ENCODE measurements around the gene NPC2. TPM values are rescaled to one million over a fixed set of nuclear protein-coding genes. Genes with fewer than 3 reads are reported as not detected.
"Not testable (repeated sequence)": the region's sequence is repeated elsewhere in the genome, so short reads cannot be mapped to it uniquely, and the experiment has no call there.

NPC2 gene
- 10 to 100 TPM; 39.5 to 42.1 TPM for total RNA-seq

- DNase-seq = no peak
- peaks cover 21% of the 10 kb centered on the region for H3K4me1 Mint-ChIP-seq
- no peaks in the 10 kb centered on the region for H3K9me3 Mint-ChIP-seq
- ATAC-seq (ENCODE audit: low read depth) = no peak
- H3K36me3 Mint-ChIP-seq = peaks cover 2% of the 10 kb centered on the region
- POLR2A ChIA-PET = interaction anchor here (0.6 to 1.0 kb wide), 4 partner anchors 25 to 706 kb away, joined by 3 to 4 read pairs (median 4); partner anchors contain the start of genes AREL1 and FCF1
- peak within 1 kb of the TSS; percentile 89 for H3K27ac Mint-ChIP-seq
- no peaks in the 10 kb centered on the region for H3K27me3 Mint-ChIP-seq
- H3K4me3 Mint-ChIP-seq = peak within 1 kb of the TSS; percentile 89
These were observed at the start of gene NPC2 for GRCh38 chr14:74492776-74493342. Gene NPC2, minus strand, starts transcription at chr14:74493305. Its CDS starts 31 bp downstream, at chr14:74493274.

GRCh38 chr14:74542056-74542685 is 49.1 kb upstream of the NPC2 start:
- H3K4me3 Mint-ChIP-seq = no peak overlapping the region
- POLR2A ChIA-PET = no interaction called here
- H3K9me3 Mint-ChIP-seq = no peaks in the 10 kb centered on the region
- no peak overlapping the region for H3K27ac Mint-ChIP-seq
- H3K4me1 Mint-ChIP-seq = no peaks in the 10 kb centered on the region
- H3K36me3 Mint-ChIP-seq = no peaks in the 10 kb centered on the region
- no peak for DNase-seq
- H3K27me3 Mint-ChIP-seq = peaks cover 7% of the 10 kb centered on the region
- no peak for ATAC-seq (ENCODE audit: low read depth)

- Mint-ChIP-seq H3K27ac (no peak overlapping the region), H3K27me3 (peaks cover 10% of the 10 kb centered on the region), H3K9me3 (no peaks in the 10 kb centered on the region), H3K36me3 (no peaks in the 10 kb centered on the region), H3K4me3 (no peak overlapping the region), H3K4me1 (no peaks in the 10 kb centered on the region)
- DNase-seq = no peak
- POLR2A ChIA-PET = no interaction called here
- ATAC-seq (ENCODE audit: low read depth) = no peak
These were observed 48.1 kb upstream of the NPC2 start for GRCh38 chr14:74541225-74541624.

GRCh38 chr14:74539503-74539902 is 46.4 kb upstream of the NPC2 start:
- ATAC-seq (ENCODE audit: low read depth) = no peak
- no peaks in the 10 kb centered on the region for H3K9me3 Mint-ChIP-seq
- no peaks in the 10 kb centered on the region for H3K36me3 Mint-ChIP-seq
- H3K4me1 Mint-ChIP-seq = no peaks in the 10 kb centered on the region
- no peak for DNase-seq
- H3K27ac Mint-ChIP-seq = no peak overlapping the region
- H3K27me3 Mint-ChIP-seq = peaks cover 12% of the 10 kb centered on the region
- POLR2A ChIA-PET = no interaction called here
- H3K4me3 Mint-ChIP-seq = no peak overlapping the region

GRCh38 chr14:74538411-74539391 is 45.6 kb upstream of the NPC2 start:
- Mint-ChIP-seq H3K9me3 (no peaks in the 10 kb centered on the region), H3K27ac (no peak overlapping the region), H3K27me3 (peaks cover 14% of the 10 kb centered on the region), H3K36me3 (no peaks in the 10 kb centered on the region), H3K4me3 (no peak overlapping the region), H3K4me1 (no peaks in the 10 kb centered on the region)
- ATAC-seq (ENCODE audit: low read depth) (no peak), DNase-seq (no peak)
- POLR2A ChIA-PET = no interaction called here

GRCh38 chr14:74536336-74536735 is 43.2 kb upstream of the NPC2 start:
- DNase-seq; H3K27ac Mint-ChIP-seq; POLR2A ChIA-PET; H3K9me3 Mint-ChIP-seq; H3K4me1 Mint-ChIP-seq; ATAC-seq (ENCODE audit: low read depth); H3K4me3 Mint-ChIP-seq; H3K36me3 Mint-ChIP-seq: not testable (repeated sequence)
- peaks cover 11% of the 10 kb centered on the region for H3K27me3 Mint-ChIP-seq

GRCh38 chr14:74535756-74536325 is 42.7 kb upstream of the NPC2 start:
- no peaks in the 10 kb centered on the region for H3K36me3 Mint-ChIP-seq
- peaks cover 11% of the 10 kb centered on the region for H3K27me3 Mint-ChIP-seq

GRCh38 chr14:74533576-74533975 is 40.5 kb upstream of the NPC2 start:
- H3K27ac Mint-ChIP-seq = no peak overlapping the region
- ATAC-seq (ENCODE audit: low read depth) = no peak
- no peak for DNase-seq

More at GRCh38 chr14:74535756-74536325, 42.7 kb upstream of the NPC2 start:
- Mint-ChIP-seq H3K4me3 (no peak overlapping the region), H3K9me3 (no peaks in the 10 kb centered on the region), H3K27ac (no peak overlapping the region), H3K4me1 (peaks cover 5% of the 10 kb centered on the region)
- DNase-seq = no peak
- no peak for ATAC-seq (ENCODE audit: low read depth)
- POLR2A ChIA-PET = interaction anchor here (0.6 kb wide), 1 partner anchor 216 kb away, joined by 4 read pairs; no protein-coding TSS in a partner anchor

GRCh38 chr14:74532246-74532645 is 39.1 kb upstream of the NPC2 start:
- POLR2A ChIA-PET = no interaction called here
- H3K27ac Mint-ChIP-seq = no peak overlapping the region
- ATAC-seq (ENCODE audit: low read depth) (no peak), DNase-seq (no peak)
- H3K9me3 Mint-ChIP-seq = no peaks in the 10 kb centered on the region
- peaks cover 7% of the 10 kb centered on the region for H3K27me3 Mint-ChIP-seq
- H3K4me1 Mint-ChIP-seq = peaks cover 5% of the 10 kb centered on the region
- no peaks in the 10 kb centered on the region for H3K36me3 Mint-ChIP-seq
- no peak overlapping the region for H3K4me3 Mint-ChIP-seq

More at GRCh38 chr14:74533576-74533975, 40.5 kb upstream of the NPC2 start:
- peaks cover 5% of the 10 kb centered on the region for H3K4me1 Mint-ChIP-seq
- H3K27me3 Mint-ChIP-seq = peaks cover 7% of the 10 kb centered on the region
- H3K4me3 Mint-ChIP-seq = no peak overlapping the region
- no peaks in the 10 kb centered on the region for H3K36me3 Mint-ChIP-seq
- no peaks in the 10 kb centered on the region for H3K9me3 Mint-ChIP-seq
- POLR2A ChIA-PET = no interaction called here

GRCh38 chr14:74531467-74531866 is 38.4 kb upstream of the NPC2 start:
- DNase-seq (no peak), ATAC-seq (ENCODE audit: low read depth) (no peak)
- H3K4me3 Mint-ChIP-seq = no peak overlapping the region
- no peaks in the 10 kb centered on the region for H3K9me3 Mint-ChIP-seq
- POLR2A ChIA-PET = interaction anchor here (0.6 kb wide), 1 partner anchor 139 kb away, joined by 3 read pairs; no protein-coding TSS in a partner anchor
- peaks cover 5% of the 10 kb centered on the region for H3K4me1 Mint-ChIP-seq
- H3K27ac Mint-ChIP-seq = no peak overlapping the region
- peaks cover 4% of the 10 kb centered on the region for H3K27me3 Mint-ChIP-seq
- H3K36me3 Mint-ChIP-seq = no peaks in the 10 kb centered on the region

GRCh38 chr14:74531006-74531405 is 37.9 kb upstream of the NPC2 start:
- ATAC-seq (ENCODE audit: low read depth) (no peak), DNase-seq (no peak)
- Mint-ChIP-seq H3K9me3 (no peaks in the 10 kb centered on the region), H3K4me3 (no peak overlapping the region), H3K36me3 (no peaks in the 10 kb centered on the region), H3K4me1 (peaks cover 5% of the 10 kb centered on the region), H3K27ac (no peak overlapping the region), H3K27me3 (peaks cover 4% of the 10 kb centered on the region)
- POLR2A ChIA-PET = no interaction called here

- POLR2A ChIA-PET = no interaction called here
- Mint-ChIP-seq H3K27me3 (peaks cover 8% of the 10 kb centered on the region), H3K27ac (no peak overlapping the region), H3K36me3 (no peaks in the 10 kb centered on the region), H3K9me3 (no peaks in the 10 kb centered on the region), H3K4me3 (no peak overlapping the region), H3K4me1 (peaks cover 5% of the 10 kb centered on the region)
- no peak for ATAC-seq (ENCODE audit: low read depth)
- no peak for DNase-seq
These were observed 35.8 kb upstream of the NPC2 start for GRCh38 chr14:74528886-74529285.

GRCh38 chr14:74528406-74528805 is 35.3 kb upstream of the NPC2 start:
- DNase-seq = no peak
- no peak overlapping the region for H3K27ac Mint-ChIP-seq
- no peaks in the 10 kb centered on the region for H3K9me3 Mint-ChIP-seq
- H3K27me3 Mint-ChIP-seq = peaks cover 8% of the 10 kb centered on the region
- ATAC-seq (ENCODE audit: low read depth) = no peak
- no peaks in the 10 kb centered on the region for H3K36me3 Mint-ChIP-seq
- H3K4me1 Mint-ChIP-seq = peaks cover 4% of the 10 kb centered on the region
- POLR2A ChIA-PET = no interaction called here
- no peak overlapping the region for H3K4me3 Mint-ChIP-seq
